ENCODE measurements around the gene RIN3. TPM values are rescaled to one million over a fixed set of nuclear protein-coding genes. Genes with fewer than 3 reads are reported as not detected.

RIN3 gene
- polyA plus RNA-seq, 1 donor, result 15.6 TPM

- no peak for DNase-seq
- Histone ChIP-seq H3K36me3 (ENCODE audit: control insufficient read depth, insufficient read depth, low read length) (no peaks in the 10 kb centered on the region), H3K9me3 (ENCODE audit: control insufficient read depth, low read depth, low read length) (no peaks in the 10 kb centered on the region), H3K4me1 (ENCODE audit: control insufficient read depth, insufficient read depth, low read length) (peaks cover 4% of the 10 kb centered on the region), H3K27me3 (ENCODE audit: control insufficient read depth, insufficient read depth, low read length) (no peaks in the 10 kb centered on the region), H3K27ac (ENCODE audit: low read length) (no peak overlapping the region), H3K4me3 (ENCODE audit: low read length) (no peak overlapping the region)
- WGBS (ENCODE audit: insufficient coverage, low lambda C conversion rate), result no CpG with 5 or more reads among the region's 15 CpGs
Measured at GRCh38 chr14:92600318-92601053, 86.9 kb downstream of the RIN3 start.

GRCh38 chr14:92601131-92601710 lies 87.6 kb downstream of the RIN3 start:
- Histone ChIP-seq H3K27ac (ENCODE audit: low read length) (no peak overlapping the region), H3K4me1 (ENCODE audit: control insufficient read depth, insufficient read depth, low read length) (peaks cover 4% of the 10 kb centered on the region), H3K36me3 (ENCODE audit: control insufficient read depth, insufficient read depth, low read length) (no peaks in the 10 kb centered on the region), H3K27me3 (ENCODE audit: control insufficient read depth, insufficient read depth, low read length) (no peaks in the 10 kb centered on the region), H3K9me3 (ENCODE audit: control insufficient read depth, low read depth, low read length) (no peaks in the 10 kb centered on the region), H3K4me3 (ENCODE audit: low read length) (no peak overlapping the region)
- no peak for DNase-seq
- WGBS (ENCODE audit: insufficient coverage, low lambda C conversion rate), result no CpG with 5 or more reads among the region's 9 CpGs

- Histone ChIP-seq H3K4me3 (ENCODE audit: low read length) (no peak overlapping the region), H3K27ac (ENCODE audit: low read length) (peak overlapping the region; percentile 68), H3K4me1 (ENCODE audit: control insufficient read depth, insufficient read depth, low read length) (peaks cover 4% of the 10 kb centered on the region), H3K36me3 (ENCODE audit: control insufficient read depth, insufficient read depth, low read length) (no peaks in the 10 kb centered on the region), H3K27me3 (ENCODE audit: control insufficient read depth, insufficient read depth, low read length) (no peaks in the 10 kb centered on the region), H3K9me3 (ENCODE audit: control insufficient read depth, low read depth, low read length) (no peaks in the 10 kb centered on the region)
- no peak for DNase-seq
- no CpG with 5 or more reads among the region's 10 CpGs for WGBS (ENCODE audit: insufficient coverage, low lambda C conversion rate)
Measured at GRCh38 chr14:92601757-92602417, 88.3 kb downstream of the RIN3 start.

GRCh38 chr14:92603309-92604242 lies 90.0 kb downstream of the RIN3 start:
- Histone ChIP-seq H3K4me1 (ENCODE audit: control insufficient read depth, insufficient read depth, low read length) (peaks cover 4% of the 10 kb centered on the region), H3K9me3 (ENCODE audit: control insufficient read depth, low read depth, low read length) (no peaks in the 10 kb centered on the region), H3K4me3 (ENCODE audit: low read length) (no peak overlapping the region), H3K27me3 (ENCODE audit: control insufficient read depth, insufficient read depth, low read length) (no peaks in the 10 kb centered on the region), H3K27ac (ENCODE audit: low read length) (peak overlapping the region; percentile 31), H3K36me3 (ENCODE audit: control insufficient read depth, insufficient read depth, low read length) (no peaks in the 10 kb centered on the region)
- no CpG with 5 or more reads among the region's 14 CpGs for WGBS (ENCODE audit: insufficient coverage, low lambda C conversion rate)
- DNase-seq, result no peak

- H3K4me3 ChIP-seq (ENCODE audit: low read length), result no peak overlapping the region
- no peak overlapping the region for H3K27ac ChIP-seq (ENCODE audit: low read length)
- WGBS (ENCODE audit: insufficient coverage, low lambda C conversion rate), result 29% methylated on average over 1 of the region's 5 CpGs
- no peaks in the 10 kb centered on the region for H3K36me3 ChIP-seq (ENCODE audit: control insufficient read depth, insufficient read depth, low read length)
- H3K4me1 ChIP-seq (ENCODE audit: control insufficient read depth, insufficient read depth, low read length), result peaks cover 4% of the 10 kb centered on the region
- H3K9me3 ChIP-seq (ENCODE audit: control insufficient read depth, low read depth, low read length), result no peaks in the 10 kb centered on the region
- no peaks in the 10 kb centered on the region for H3K27me3 ChIP-seq (ENCODE audit: control insufficient read depth, insufficient read depth, low read length)
- peak in 1 of 2 donors; percentile 50 for DNase-seq
Measured at GRCh38 chr14:92605274-92605940, 91.8 kb downstream of the RIN3 start.

GRCh38 chr14:92607251-92607650 lies 93.7 kb downstream of the RIN3 start:
- H3K4me3 ChIP-seq (ENCODE audit: low read length), result no peak overlapping the region
- no peaks in the 10 kb centered on the region for H3K27me3 ChIP-seq (ENCODE audit: control insufficient read depth, insufficient read depth, low read length)
- H3K27ac ChIP-seq (ENCODE audit: low read length), result no peak overlapping the region
- no peaks in the 10 kb centered on the region for H3K36me3 ChIP-seq (ENCODE audit: control insufficient read depth, insufficient read depth, low read length)
- DNase-seq, result no peak
- no peaks in the 10 kb centered on the region for H3K9me3 ChIP-seq (ENCODE audit: control insufficient read depth, low read depth, low read length)
- H3K4me1 ChIP-seq (ENCODE audit: control insufficient read depth, insufficient read depth, low read length), result peaks cover 4% of the 10 kb centered on the region
- no CpG with 5 or more reads among the region's 3 CpGs for WGBS (ENCODE audit: insufficient coverage, low lambda C conversion rate)

- no peaks in the 10 kb centered on the region for H3K9me3 ChIP-seq (ENCODE audit: control insufficient read depth, low read depth, low read length)
- no peaks in the 10 kb centered on the region for H3K36me3 ChIP-seq (ENCODE audit: control insufficient read depth, insufficient read depth, low read length)
- DNase-seq, result no peak
- no peak overlapping the region for H3K4me3 ChIP-seq (ENCODE audit: low read length)
- peaks cover 4% of the 10 kb centered on the region for H3K4me1 ChIP-seq (ENCODE audit: control insufficient read depth, insufficient read depth, low read length)
- 100% methylated on average over 1 of the region's 5 CpGs for WGBS (ENCODE audit: insufficient coverage, low lambda C conversion rate)
- no peak overlapping the region for H3K27ac ChIP-seq (ENCODE audit: low read length)
- H3K27me3 ChIP-seq (ENCODE audit: control insufficient read depth, insufficient read depth, low read length), result no peaks in the 10 kb centered on the region
Measured at GRCh38 chr14:92607702-92608429, 94.3 kb downstream of the RIN3 start.

- 80% methylated on average over 1 of the region's 4 CpGs for WGBS (ENCODE audit: insufficient coverage, low lambda C conversion rate)
- H3K9me3 ChIP-seq (ENCODE audit: control insufficient read depth, low read depth, low read length), result no peaks in the 10 kb centered on the region
- peaks cover 3% of the 10 kb centered on the region for H3K4me1 ChIP-seq (ENCODE audit: control insufficient read depth, insufficient read depth, low read length)
- no peaks in the 10 kb centered on the region for H3K36me3 ChIP-seq (ENCODE audit: control insufficient read depth, insufficient read depth, low read length)
- H3K4me3 ChIP-seq (ENCODE audit: low read length), result no peak overlapping the region
- no peak for DNase-seq
- no peaks in the 10 kb centered on the region for H3K27me3 ChIP-seq (ENCODE audit: control insufficient read depth, insufficient read depth, low read length)
- H3K27ac ChIP-seq (ENCODE audit: low read length), result no peak overlapping the region
Measured at GRCh38 chr14:92609955-92610354, 96.4 kb downstream of the RIN3 start.

- Histone ChIP-seq H3K36me3 (ENCODE audit: control insufficient read depth, insufficient read depth, low read length) (no peaks in the 10 kb centered on the region), H3K4me1 (ENCODE audit: control insufficient read depth, insufficient read depth, low read length) (no peaks in the 10 kb centered on the region), H3K4me3 (ENCODE audit: low read length) (no peak overlapping the region), H3K27ac (ENCODE audit: low read length) (no peak overlapping the region), H3K27me3 (ENCODE audit: control insufficient read depth, insufficient read depth, low read length) (no peaks in the 10 kb centered on the region), H3K9me3 (ENCODE audit: control insufficient read depth, low read depth, low read length) (no peaks in the 10 kb centered on the region)
- WGBS (ENCODE audit: insufficient coverage, low lambda C conversion rate), result no CpG with 5 or more reads among the region's 7 CpGs
- no peak for DNase-seq
Measured at GRCh38 chr14:92610849-92611271, 97.3 kb downstream of the RIN3 start.
